ENCODE data around the gene AHCYL2. TPM values are rescaled to one million over a fixed set of nuclear protein-coding genes. Genes with fewer than 3 reads are reported as not detected.

Gene AHCYL2
- total and polyA plus RNA-seq, 2 of the 8 experiments (the other 6 are each of a cell fraction or from before 2014, with no cell fraction given), result 20.7 to 25.4 TPM

DNA sequence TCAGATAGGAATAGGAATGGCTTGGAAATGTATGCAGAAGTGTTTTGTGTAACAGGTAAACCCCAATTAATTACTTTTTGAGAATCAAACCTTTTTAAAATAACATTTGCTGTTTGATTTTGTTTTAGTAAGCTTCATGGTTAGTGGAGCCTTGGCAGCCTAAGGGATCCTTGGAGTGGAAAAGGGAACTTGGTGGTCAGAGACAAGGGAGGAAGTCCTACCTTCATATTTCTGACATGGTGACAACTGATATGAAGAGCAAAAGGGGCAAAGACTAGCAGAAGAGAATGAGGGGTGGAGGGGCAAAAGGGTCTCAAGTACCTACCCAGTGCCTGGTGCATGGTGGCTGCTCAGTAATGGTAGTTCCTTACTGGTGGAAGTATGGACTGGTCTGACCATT, 32.3 kb downstream of the AHCYL2 start (continued):
- no peak for TF ChIP-seq ZNF274 (IDR thresholded peaks at IDR 0.05; ENCODE audit: borderline replicate concordance, extremely low read depth, low read length)
- no peak for TF ChIP-seq TBP (IDR thresholded peaks at IDR 0.05; ENCODE audit: low read depth, low read length)
- TF ChIP-seq SP1 (IDR thresholded peaks at IDR 0.05; ENCODE audit: low read depth, low read length), result no peak
- no peak for TF ChIP-seq MAFK (IDR thresholded peaks at IDR 0.05; ENCODE audit: low read depth, low read length)
- TF ChIP-seq SP4 (IDR thresholded peaks at IDR 0.05; ENCODE audit: low read length), result no peak
- no peak for TF ChIP-seq KDM4A (IDR thresholded peaks at IDR 0.05; ENCODE audit: low read depth, low read length, severe bottlenecking)
